Measurements from ENCODE around the gene COL9A2. TPM values are rescaled to one million over a fixed set of nuclear protein-coding genes. Genes with fewer than 3 reads are reported as not detected.

COL9A2 gene
- total RNA-seq, 1 donor from 2014 or later = 0.27 TPM

DNA sequence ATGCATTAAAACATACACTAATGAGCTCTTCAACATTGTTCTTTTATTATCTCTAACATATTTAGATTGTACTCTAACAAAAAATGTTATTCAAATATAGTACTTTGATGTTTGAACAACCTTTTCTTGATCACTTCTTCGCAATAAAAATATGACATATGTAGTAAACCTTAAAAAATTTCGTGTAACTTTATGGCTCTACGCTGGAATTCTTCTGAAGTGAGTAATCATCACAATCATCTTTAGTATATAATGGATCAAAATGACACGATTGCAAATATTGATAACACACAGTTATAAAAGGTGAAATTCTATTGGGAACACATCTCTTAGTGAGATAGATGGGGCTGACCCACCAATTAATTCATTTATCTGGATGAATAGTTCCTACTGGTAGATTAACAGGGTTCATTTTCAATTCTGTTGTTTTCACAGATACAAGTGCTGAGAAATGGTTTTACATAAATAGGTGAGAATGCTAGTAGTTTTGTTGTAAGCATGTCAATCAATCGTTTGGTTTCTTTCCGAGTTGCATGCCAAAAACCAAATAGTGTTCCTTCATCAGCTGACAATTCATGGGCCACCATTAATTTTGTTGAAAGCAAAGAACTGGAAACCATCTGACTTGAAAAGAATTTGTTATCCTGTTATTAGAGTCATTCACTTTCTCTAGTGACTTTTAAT, 60.5 kb downstream of the COL9A2 start:
- Histone ChIP-seq H3K4me1 (peaks cover 65% of the 10 kb centered on the region), H3K36me3 (peaks cover 22% of the 10 kb centered on the region), H3K9me3 (replicated peaks) (no peaks in the 10 kb centered on the region), H3K27ac (replicated peaks) (peak overlapping the region; percentile 96), H3K27me3 (ENCODE audit: low read depth) (no peaks in the 10 kb centered on the region), H3K4me3 (peak overlapping the region; percentile 78)
- intact Hi-C loops (cut with micrococcal nuclease) = no loop called here
- DNase-seq = no peak
- TF ChIP-seq, protein P1, sequence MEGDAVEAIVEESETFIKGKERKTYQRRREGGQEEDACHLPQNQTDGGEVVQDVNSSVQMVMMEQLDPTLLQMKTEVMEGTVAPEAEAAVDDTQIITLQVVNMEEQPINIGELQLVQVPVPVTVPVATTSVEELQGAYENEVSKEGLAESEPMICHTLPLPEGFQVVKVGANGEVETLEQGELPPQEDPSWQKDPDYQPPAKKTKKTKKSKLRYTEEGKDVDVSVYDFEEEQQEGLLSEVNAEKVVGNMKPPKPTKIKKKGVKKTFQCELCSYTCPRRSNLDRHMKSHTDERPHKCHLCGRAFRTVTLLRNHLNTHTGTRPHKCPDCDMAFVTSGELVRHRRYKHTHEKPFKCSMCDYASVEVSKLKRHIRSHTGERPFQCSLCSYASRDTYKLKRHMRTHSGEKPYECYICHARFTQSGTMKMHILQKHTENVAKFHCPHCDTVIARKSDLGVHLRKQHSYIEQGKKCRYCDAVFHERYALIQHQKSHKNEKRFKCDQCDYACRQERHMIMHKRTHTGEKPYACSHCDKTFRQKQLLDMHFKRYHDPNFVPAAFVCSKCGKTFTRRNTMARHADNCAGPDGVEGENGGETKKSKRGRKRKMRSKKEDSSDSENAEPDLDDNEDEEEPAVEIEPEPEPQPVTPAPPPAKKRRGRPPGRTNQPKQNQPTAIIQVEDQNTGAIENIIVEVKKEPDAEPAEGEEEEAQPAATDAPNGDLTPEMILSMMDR (IDR thresholded peaks at IDR 0.05; ENCODE audit: borderline replicate concordance) = no peak

DNA sequence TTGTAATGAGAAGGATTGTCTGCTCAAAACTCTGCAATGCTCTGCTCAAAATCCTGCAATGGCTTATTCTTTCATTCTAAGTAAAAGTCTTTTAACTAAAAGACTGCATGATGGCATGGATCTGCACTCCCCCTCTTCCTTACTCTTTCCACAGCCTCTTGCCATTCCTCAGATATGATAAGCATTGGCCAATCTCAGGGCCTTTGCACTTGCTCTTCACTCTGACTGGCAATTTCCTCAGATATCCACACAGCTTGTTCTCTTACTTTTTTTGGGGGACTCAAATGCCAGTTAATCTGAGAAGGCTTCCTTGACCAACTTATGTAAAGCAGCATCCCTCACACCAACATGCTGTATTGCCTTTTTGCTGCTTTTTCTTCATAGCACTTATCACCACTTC, 61.9 kb downstream of the COL9A2 start:
- Histone ChIP-seq H3K36me3 (peaks cover 9% of the 10 kb centered on the region), H3K27ac (replicated peaks) (no peak overlapping the region), H3K9me3 (replicated peaks) (no peaks in the 10 kb centered on the region), H3K27me3 (ENCODE audit: low read depth) (no peaks in the 10 kb centered on the region), H3K4me1 (peaks cover 52% of the 10 kb centered on the region), H3K4me3 (no peak overlapping the region)
- TF ChIP-seq, protein P1 (IDR thresholded peaks at IDR 0.05; ENCODE audit: borderline replicate concordance) = no peak
- DNase-seq = no peak
- intact Hi-C loops (cut with micrococcal nuclease) = no loop called here

GRCh38 chr1:40252601-40253000, 64.5 kb downstream of the COL9A2 start:
- TF ChIP-seq, protein P1 (IDR thresholded peaks at IDR 0.05; ENCODE audit: borderline replicate concordance) = no peak
- Histone ChIP-seq H3K27ac (replicated peaks) (no peak overlapping the region), H3K9me3 (replicated peaks) (no peaks in the 10 kb centered on the region), H3K4me1 (peaks cover 28% of the 10 kb centered on the region), H3K4me3 (no peak overlapping the region), H3K36me3 (no peaks in the 10 kb centered on the region), H3K27me3 (ENCODE audit: low read depth) (no peaks in the 10 kb centered on the region)
- intact Hi-C loops (cut with micrococcal nuclease) = no loop called here
- DNase-seq = no peak

DNA sequence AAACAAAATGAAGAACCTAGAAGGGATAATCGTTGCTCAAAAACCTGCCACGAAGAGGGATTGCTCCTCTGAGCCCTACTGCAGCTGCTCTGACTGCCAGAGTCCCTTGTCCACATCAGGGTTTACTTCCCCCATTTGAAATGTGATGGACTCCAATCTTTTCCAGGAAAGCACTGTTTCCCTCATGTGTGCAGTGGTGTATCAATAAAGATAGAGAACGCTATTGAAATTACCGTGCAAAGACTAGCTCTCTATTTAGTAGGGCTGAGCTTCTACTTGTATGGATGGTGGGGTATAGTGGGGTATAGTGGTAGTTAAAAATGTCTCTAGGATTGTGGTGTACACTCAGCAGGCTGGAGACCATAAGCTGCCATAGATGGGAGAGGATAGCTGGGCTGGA, 65.6 kb downstream of the COL9A2 start:
- Histone ChIP-seq H3K27ac (replicated peaks) (no peak overlapping the region), H3K9me3 (replicated peaks) (no peaks in the 10 kb centered on the region), H3K27me3 (ENCODE audit: low read depth) (no peaks in the 10 kb centered on the region), H3K4me1 (peaks cover 17% of the 10 kb centered on the region), H3K4me3 (no peak overlapping the region), H3K36me3 (no peaks in the 10 kb centered on the region)
- intact Hi-C loops (cut with micrococcal nuclease) = no loop called here
- TF ChIP-seq, protein P1 (IDR thresholded peaks at IDR 0.05; ENCODE audit: borderline replicate concordance) = no peak
- no peak for DNase-seq

Other genes with a start within 250 kb of the COL9A2 start
- gene PPT1, start 220.0 kb downstream of the COL9A2 start, total RNA-seq = 37.7 TPM
- 13.2 TPM for gene RLF, start 155.9 kb downstream of the COL9A2 start, total RNA-seq
- gene TMCO2, start 69.3 kb downstream of the COL9A2 start, total RNA-seq = not detected
- 33.8 TPM for gene ZMPSTE24, start 59.0 kb downstream of the COL9A2 start, total RNA-seq
- gene SMAP2, start 56.4 kb upstream of the COL9A2 start, total RNA-seq = 15.0 TPM
- gene ZFP69B, start 133.2 kb upstream of the COL9A2 start, total RNA-seq = 1.1 TPM
- 1.9 TPM for gene ZFP69, start 160.0 kb upstream of the COL9A2 start, total RNA-seq
- gene EXO5, start 191.5 kb upstream of the COL9A2 start, total RNA-seq = 3.6 TPM
- 7.8 TPM for gene ZNF684, start 214.4 kb upstream of the COL9A2 start, total RNA-seq

Measured in left ventricle myocardium inferior (tissue), 1 donor.